Progenitor cell of endocrine pancreas (in vitro differentiated cells): Measurements from ENCODE around the gene ANXA2. TPM values are rescaled to one million over a fixed set of nuclear protein-coding genes. Genes with fewer than 3 reads are reported as not detected.

ENCODE experiments used
- DNase-seq: peaks from one replicate; pipeline ENCODE4 v3.0.0; 2021; ENCODE audit warnings: low spot score; ENCODE audit not compliant: unreplicated experiment
- H3K27ac Mint-ChIP-seq: 2 replicates; pipeline ENCODE4 v1.8.0; 2021; ENCODE audit warnings: mild to moderate bottlenecking, moderate library complexity, mixed read lengths
- H3K27me3 Mint-ChIP-seq: 2 replicates; pipeline ENCODE4 v1.8.0; 2021; ENCODE audit warnings: mixed read lengths
- H3K36me3 Mint-ChIP-seq: 2 replicates; pipeline ENCODE4 v1.8.0; 2022; ENCODE audit warnings: mixed read lengths; ENCODE audit not compliant: insufficient read depth
- H3K4me1 Mint-ChIP-seq: 2 replicates; pipeline ENCODE4 v1.8.0; 2021; ENCODE audit warnings: low read depth, mixed read lengths
- H3K4me3 Mint-ChIP-seq: 2 replicates; pipeline ENCODE4 v1.8.0; 2021; ENCODE audit warnings: low read depth, mild to moderate bottlenecking, moderate library complexity, mixed read lengths
- H3K9me3 Mint-ChIP-seq: 2 replicates; pipeline ENCODE4 v1.8.0; 2021; ENCODE audit warnings: low read depth, mixed read lengths
- CTCF ChIP-seq: fragments of 200-600 bp; sonication (generic); IDR thresholded peaks from one replicate; pipeline ENCODE4 v1.5.0; 2021; ENCODE audit warnings: antibody characterized with exemption, mild to moderate bottlenecking; ENCODE audit not compliant: unreplicated experiment
- total RNA-seq: library from RNA; stranded (reverse); gene quantifications from 2 replicates; pipeline ENCODE4 v1.2.1, GENCODE V29; 2021

The ANXA2 gene
- total RNA-seq, 1 donor from 2014 or later: 311 TPM

GRCh38 chr15:60316961-60317360 is 80.8 kb downstream of the ANXA2 start:
- peaks cover 3% of the 10 kb centered on the region for H3K9me3 Mint-ChIP-seq
- H3K27ac Mint-ChIP-seq: no peak overlapping the region
- H3K4me3 Mint-ChIP-seq: no peak overlapping the region
- no peaks in the 10 kb centered on the region for H3K36me3 Mint-ChIP-seq
- TF ChIP-seq CTCF: no peak
- no peak for DNase-seq
- no peaks in the 10 kb centered on the region for H3K4me1 Mint-ChIP-seq
- H3K27me3 Mint-ChIP-seq: peaks cover 13% of the 10 kb centered on the region

- Mint-ChIP-seq H3K4me1 (no peaks in the 10 kb centered on the region), H3K27me3 (peaks cover 13% of the 10 kb centered on the region), H3K9me3 (peaks cover 3% of the 10 kb centered on the region), H3K4me3 (no peak overlapping the region), H3K36me3 (no peaks in the 10 kb centered on the region), H3K27ac (no peak overlapping the region)
- DNase-seq: no peak
- no peak for TF ChIP-seq CTCF
Observed at GRCh38 chr15:60315878-60316277, 81.9 kb downstream of the ANXA2 start.

- Mint-ChIP-seq H3K4me3 (no peak overlapping the region), H3K27me3 (peaks cover 13% of the 10 kb centered on the region), H3K27ac (no peak overlapping the region), H3K36me3 (no peaks in the 10 kb centered on the region), H3K9me3 (peaks cover 3% of the 10 kb centered on the region), H3K4me1 (no peaks in the 10 kb centered on the region)
- TF ChIP-seq CTCF: no peak
- DNase-seq: no peak
Observed at GRCh38 chr15:60313906-60314305, 83.9 kb downstream of the ANXA2 start.

- DNase-seq: no peak
- Mint-ChIP-seq H3K9me3 (peaks cover 6% of the 10 kb centered on the region), H3K4me3 (no peak overlapping the region), H3K4me1 (no peaks in the 10 kb centered on the region), H3K27me3 (no peaks in the 10 kb centered on the region), H3K27ac (no peak overlapping the region), H3K36me3 (peaks cover 1% of the 10 kb centered on the region)
- no peak for TF ChIP-seq CTCF
Observed at GRCh38 chr15:60307034-60307433, 90.8 kb downstream of the ANXA2 start.

- peaks cover 2% of the 10 kb centered on the region for H3K27me3 Mint-ChIP-seq
Observed at GRCh38 chr15:60301024-60301423, 96.8 kb downstream of the ANXA2 start.

More at GRCh38 chr15:60301024-60301423, 96.8 kb downstream of the ANXA2 start:
- Mint-ChIP-seq H3K27ac (no peak overlapping the region), H3K36me3 (peaks cover 1% of the 10 kb centered on the region), H3K9me3 (peaks cover 8% of the 10 kb centered on the region), H3K4me1 (no peaks in the 10 kb centered on the region), H3K4me3 (no peak overlapping the region)
- TF ChIP-seq CTCF: no peak
- DNase-seq: no peak
